ENCODE data around the gene FLRT2. TPM values are rescaled to one million over a fixed set of nuclear protein-coding genes. Genes with fewer than 3 reads are reported as not detected.

FLRT2 gene, protein sequence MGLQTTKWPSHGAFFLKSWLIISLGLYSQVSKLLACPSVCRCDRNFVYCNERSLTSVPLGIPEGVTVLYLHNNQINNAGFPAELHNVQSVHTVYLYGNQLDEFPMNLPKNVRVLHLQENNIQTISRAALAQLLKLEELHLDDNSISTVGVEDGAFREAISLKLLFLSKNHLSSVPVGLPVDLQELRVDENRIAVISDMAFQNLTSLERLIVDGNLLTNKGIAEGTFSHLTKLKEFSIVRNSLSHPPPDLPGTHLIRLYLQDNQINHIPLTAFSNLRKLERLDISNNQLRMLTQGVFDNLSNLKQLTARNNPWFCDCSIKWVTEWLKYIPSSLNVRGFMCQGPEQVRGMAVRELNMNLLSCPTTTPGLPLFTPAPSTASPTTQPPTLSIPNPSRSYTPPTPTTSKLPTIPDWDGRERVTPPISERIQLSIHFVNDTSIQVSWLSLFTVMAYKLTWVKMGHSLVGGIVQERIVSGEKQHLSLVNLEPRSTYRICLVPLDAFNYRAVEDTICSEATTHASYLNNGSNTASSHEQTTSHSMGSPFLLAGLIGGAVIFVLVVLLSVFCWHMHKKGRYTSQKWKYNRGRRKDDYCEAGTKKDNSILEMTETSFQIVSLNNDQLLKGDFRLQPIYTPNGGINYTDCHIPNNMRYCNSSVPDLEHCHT
- 37.5 and 41.5 TPM in 2 replicates for total RNA-seq

DNA sequence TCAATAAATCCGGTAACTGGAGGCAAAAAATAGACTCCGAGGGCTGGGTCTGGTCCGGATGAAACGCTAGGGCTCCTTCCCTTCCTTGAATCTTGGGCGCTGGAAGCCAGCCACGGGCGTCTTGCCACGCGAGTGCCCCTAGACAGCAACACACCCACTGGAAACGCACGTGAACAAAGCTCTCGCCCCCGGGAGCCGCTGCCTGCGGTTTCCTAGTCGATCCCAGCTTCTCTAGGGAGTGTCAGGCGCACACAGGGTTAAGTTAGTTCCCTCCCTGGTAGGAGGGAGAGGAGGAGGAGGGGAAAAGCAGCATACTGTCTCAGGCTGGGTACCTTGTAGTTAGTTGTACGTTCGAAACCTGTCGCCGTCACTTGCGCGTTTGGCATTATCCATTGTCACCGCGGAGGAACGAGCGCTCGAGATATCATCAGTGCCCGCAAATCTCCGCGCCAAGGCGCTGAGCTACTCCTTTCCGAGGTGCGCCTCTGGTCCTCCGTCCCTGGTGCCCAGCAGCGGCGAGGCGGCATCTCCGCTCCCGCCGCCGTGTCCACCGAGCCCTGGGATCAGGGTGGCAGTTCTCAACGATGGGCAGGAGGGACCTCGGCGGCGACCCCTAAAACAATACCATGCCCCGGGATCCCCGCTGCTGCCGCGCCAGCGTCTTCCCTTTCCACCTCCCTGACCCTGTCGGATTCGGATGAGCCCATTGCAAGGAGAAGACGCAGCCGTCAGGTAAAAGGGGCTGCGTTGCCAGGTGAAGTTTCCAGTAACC is at the start of gene FLRT2:
FLRT2 (plus strand) TSS at position 342 of the 772 bp plus-strand sequence. CDS start 91,371 bp downstream, outside the sequence.

Measured in thoracic aorta endothelial cell (primary cell).